Heart right ventricle (tissue), 16 donors: Measurements from ENCODE around the gene SULT1A4. TPM values are rescaled to one million over a fixed set of nuclear protein-coding genes. Genes with fewer than 3 reads are reported as not detected.
"Not testable (repeated sequence)": the region's sequence is repeated elsewhere in the genome, so short reads cannot be mapped to it uniquely, and the experiment has no call there.

Experiments
- ATAC-seq, 8 donors: fragments of 200-7000 bp; cut with Tn5 transposase; one replicate each; pipeline ENCODE4 v1.9.1; 2020; ENCODE audit warnings: mild to moderate bottlenecking in 8 of 8, moderate library complexity in 8 of 8, moderate number of reproducible peaks in 1 of 8
- DNase-seq, 2 donors: peaks; one replicate each; pipeline ENCODE4 v3.0.0-alpha.2; 2020
- H3K27ac ChIP-seq, 10 donors: fragments of 200-600 bp; sonication (generic) in 2 of 10; one replicate each; pipeline versions ENCODE4 v1.5.0 to v1.8.0; 2020 to 2022; ENCODE audit warnings: mild to moderate bottlenecking in 3 of 10
- H3K27me3 ChIP-seq, 7 donors: fragments of 200-600 bp; one replicate each; pipeline ENCODE4 v1.8.0; 2021 to 2022; ENCODE audit warnings: mild to moderate bottlenecking in 2 of 7
- H3K36me3 ChIP-seq, 9 donors: fragments of 200-600 bp; sonication (generic) in 1 of 9; one replicate each; pipeline versions ENCODE4 v1.5.0 to v1.8.0; 2020 to 2022; ENCODE audit warnings: mild to moderate bottlenecking in 2 of 9
- H3K4me1 ChIP-seq, 9 donors: fragments of 200-600 bp; sonication (generic) in 1 of 9; one replicate each; pipeline versions ENCODE4 v1.5.0 to v1.8.0; 2020 to 2022; ENCODE audit warnings: mild to moderate bottlenecking in 4 of 9
- H3K4me3 ChIP-seq, 10 donors: fragments of 200-600 bp; sonication (generic) in 2 of 10; one replicate each; pipeline versions ENCODE4 v1.5.0 to v1.8.0; 2020 to 2022; ENCODE audit warnings: mild to moderate bottlenecking in 7 of 10, moderate library complexity in 2 of 10
- H3K9me3 ChIP-seq, 11 donors: fragments of 200-600 bp in 10 of 11; sonication (generic) in 2 of 11; one replicate each; pipeline versions ENCODE4 v1.5.0 to v1.8.0; 2013 to 2022; ENCODE audit warnings: mild to moderate bottlenecking in 2 of 11, control low read depth in 1 of 11, moderate library complexity in 1 of 11
- CTCF ChIP-seq, 9 donors: fragments of 200-600 bp; sonication (generic) in 2 of 9; IDR thresholded peaks; one replicate each; pipeline versions ENCODE4 v1.5.0 to v1.8.0; 2021 to 2022; ENCODE audit warnings: antibody characterized with exemption in 9 of 9, mild to moderate bottlenecking in 5 of 9, moderate library complexity in 1 of 9
- WGBS, 2 donors: extraction: QIAGEN DNeasy Blood & Tissue Kit; methylation state at CpG; one replicate each; pipeline ENCODE4 v1.1.7; 2013; ENCODE audit warnings: inconsistent platforms in 1 of 2; 5-methylcytosine and 5-hydroxymethylcytosine counted together
- intact Hi-C, 10 donors: fragments of 100-400 bp; cut with DNase I; formaldehyde crosslinking; loops; one replicate each; pipeline versions ENCODE4 v1.11.1 to v1.14.2; 2022
- polyA plus RNA-seq, 2 donors: library from polyadenylated mRNA; stranded (reverse); fragments of 200-250 nt; gene quantifications; one replicate each; pipeline ENCODE4 v1.2.3, GENCODE V29; 2013
- total RNA-seq, 10 donors: library from RNA; stranded (reverse); fragmentation: NEBNext Ultra II Directional in 3 of 10; extraction: Animal tissue kit (Norgen Biotek cat#: 25700) in 3 of 10; gene quantifications; one replicate each; pipeline versions ENCODE4 v1.2.1 to v1.2.4, GENCODE V29; 2021 to 2023
- donor health status: Arrhythmogenic right ventricular cardiomyopathy.
- donor health status: ischemic (EF 13 %, LVEDD 7.1; RV severe dilation, severe dysfunction).
- donor health status: healthy with polysubstance abuse.
- donor health status: DM: no; HTN: yes; CAD: no.
- donor health status: DM: no; HTN: no; CAD: no.
- donor health status: ischemic (EF 25% LVEDD 6.9; RV normal size, moderate dysfunction).
- donor health status: ischemic (EF 25% LVEDD 5.7; RV mildly dilated, moderate dysfunction).
- donor health status: healthy.
- donor health status: DM: yes; HTN: yes; CAD: no.
- donor health status: Ischemic cardiomyopathy.
- donor health status: ischemic (EF 35%, LVEDD 5.7; RV mildly dilated, moderate dysfunction).
- donor health status: nonischemic (EF 11% LVEDD 7.7; RV severe dilation, severe dysfunction).
- donor health status: DM: yes; HTN: yes; CAD: no.
- donor health status: PGD.
- donor health status: ischemic (EF 29% LVEDD 5.4; RV normal size, mild dysfunction).
- donor health status: nonischemic (EF 23%, LVEDD 6.1; RV moderate dilation, normal function).

SULT1A4 gene
- total and polyA plus RNA-seq, 12 donors = 0.32 to 22.9 (median 8.7) TPM

DNA sequence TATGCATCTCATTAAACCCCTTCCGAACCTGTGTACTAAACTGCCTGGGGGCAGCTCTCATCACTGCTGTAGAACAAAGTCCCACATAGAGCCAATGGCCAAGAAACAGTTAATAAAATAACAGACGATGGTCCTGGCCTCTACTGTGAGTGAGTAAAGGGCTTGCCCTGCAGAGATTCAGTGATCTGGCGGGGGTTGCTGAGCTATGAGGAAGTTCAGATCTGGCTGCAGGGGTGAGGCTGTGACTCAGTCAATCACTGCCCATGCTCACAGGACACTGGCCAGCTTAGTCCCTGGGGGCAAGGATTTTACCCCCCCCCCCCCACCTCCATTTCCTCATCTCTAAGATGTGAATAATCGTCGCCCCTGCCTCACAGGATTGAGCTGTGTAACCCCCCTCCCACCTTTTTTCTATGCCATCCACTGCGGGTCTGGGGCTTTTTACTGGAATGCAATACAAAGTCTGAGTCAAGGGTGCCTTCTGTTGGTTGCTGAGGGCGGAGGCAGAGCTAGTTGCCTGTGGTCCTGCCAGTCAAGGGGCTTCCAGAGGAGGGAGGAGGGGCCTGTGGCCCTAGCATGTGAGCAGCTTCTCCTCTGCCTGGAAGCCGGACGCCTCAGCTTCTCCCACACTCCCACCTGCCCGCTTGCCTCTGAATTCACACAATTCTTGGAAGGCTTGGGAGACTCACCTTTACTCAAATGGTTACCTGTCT, 8.1 kb downstream of the SULT1A4 start:
- DNase-seq, intact Hi-C loops, H3K36me3 ChIP-seq, H3K4me1 ChIP-seq, H3K4me3 ChIP-seq, H3K27me3 ChIP-seq, H3K9me3 ChIP-seq, H3K27ac ChIP-seq: not testable (repeated sequence)
- peak in 2 of 8 donors; percentile 26 for ATAC-seq
- WGBS, 2 donors = no CpG with 5 or more reads among the region's 10 CpGs

- TF ChIP-seq CTCF (IDR thresholded peaks at IDR 0.05) = peak in 1 of 9 donors; percentile 10
- H3K27me3 ChIP-seq, H3K9me3 ChIP-seq, intact Hi-C loops, H3K4me1 ChIP-seq, H3K36me3 ChIP-seq: not testable (repeated sequence)
- WGBS, 2 donors = 35 to 56% methylated on average over 5 of the region's 6 CpGs
- peak; percentile 85 to 90 (median 88) for ATAC-seq
- H3K27ac ChIP-seq = peak overlapping the region in 8 of 10 donors; percentile 49 to 88 (median 76)
- peak; percentile 72 to 84 for DNase-seq
- peak overlapping the region in 5 of 10 donors; percentile 25 to 41 (median 35) for H3K4me3 ChIP-seq
Observed at GRCh38 chr16:29469660-29470059, 9.9 kb downstream of the SULT1A4 start.

DNA sequence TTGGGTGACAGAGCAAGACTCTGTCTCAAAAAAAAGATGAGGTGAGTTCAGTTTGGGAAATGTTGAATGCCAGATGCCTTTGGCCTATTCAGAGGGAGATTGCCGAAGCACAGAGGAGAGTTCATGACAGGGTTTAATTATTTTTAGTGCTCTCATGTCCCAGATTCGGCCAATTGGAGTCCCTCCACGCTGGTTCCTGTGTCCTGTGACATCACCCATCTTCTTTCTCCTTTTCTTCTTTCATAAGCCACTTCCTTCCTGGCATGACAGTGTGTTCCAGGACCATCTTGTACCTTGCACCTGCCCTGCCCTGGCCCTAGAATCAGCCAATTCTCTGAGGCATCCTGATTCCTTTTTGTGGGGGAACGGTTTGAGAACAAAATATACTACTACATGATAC, 12.4 kb downstream of the SULT1A4 start:
- H3K36me3 ChIP-seq, H3K27me3 ChIP-seq, DNase-seq, H3K27ac ChIP-seq, H3K9me3 ChIP-seq, H3K4me1 ChIP-seq, H3K4me3 ChIP-seq, intact Hi-C loops: not testable (repeated sequence)
- WGBS, 2 donors = no CpG with 5 or more reads among the region's 4 CpGs
- peak in 2 of 8 donors; percentile 6 to 16 for ATAC-seq

DNA sequence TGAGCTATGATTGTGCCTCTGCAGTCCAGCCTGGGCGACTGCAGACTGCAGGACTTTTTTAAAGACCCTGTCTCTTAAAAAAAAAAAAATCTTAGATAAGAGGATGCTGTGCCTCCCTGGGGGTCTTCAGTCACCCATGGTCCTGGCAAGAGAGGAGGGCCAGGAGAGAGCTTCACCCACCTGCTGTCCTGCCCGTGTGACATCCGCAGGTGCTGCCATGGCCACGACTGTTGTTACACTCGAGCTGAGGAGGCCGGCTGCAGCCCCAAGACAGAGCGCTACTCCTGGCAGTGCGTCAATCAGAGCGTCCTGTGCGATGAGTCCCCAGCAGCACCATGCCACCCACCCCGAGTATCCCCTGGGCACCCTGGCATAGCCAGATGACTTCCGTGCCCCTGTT, 22.6 kb downstream of the SULT1A4 start:
- H3K36me3 ChIP-seq, intact Hi-C loops, H3K9me3 ChIP-seq, H3K27me3 ChIP-seq, ATAC-seq, H3K4me3 ChIP-seq, H3K27ac ChIP-seq, H3K4me1 ChIP-seq: not testable (repeated sequence)
- peak in 1 of 2 donors; percentile 4 for DNase-seq
- 73 to 87% methylated on average over 4 to 6 of the region's 12 CpGs for WGBS, 2 donors

DNA sequence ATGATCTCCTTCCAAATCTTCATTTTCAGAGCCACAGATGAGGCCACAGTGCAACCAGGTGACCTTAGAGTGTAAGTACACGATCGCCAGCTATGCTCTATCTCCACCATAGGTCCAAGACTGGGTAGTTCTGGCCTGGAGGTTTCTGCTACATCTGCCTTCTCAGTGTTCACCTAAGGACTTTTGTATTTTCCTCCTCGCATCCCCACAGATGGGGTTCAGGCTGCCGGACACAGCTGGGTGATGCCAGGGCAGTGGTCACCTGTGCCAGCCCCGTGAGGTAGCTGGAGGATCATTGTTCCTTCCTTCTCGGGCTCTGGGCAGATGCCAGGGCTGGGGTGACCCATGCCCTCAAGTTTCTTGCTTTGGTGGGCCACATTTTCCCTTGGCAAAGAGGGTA, 46.6 kb downstream of the SULT1A4 start, which contains the start of gene NPIPB12:
TSS of gene NPIPB12 (minus strand) at position 101 of the 400 bp plus-strand sequence.
- intact Hi-C loops, H3K9me3 ChIP-seq, DNase-seq, H3K4me3 ChIP-seq, ATAC-seq, H3K27me3 ChIP-seq, H3K36me3 ChIP-seq, H3K27ac ChIP-seq, H3K4me1 ChIP-seq: not testable (repeated sequence)
- 92 to 96% methylated on average over 2 of the region's 6 CpGs for WGBS, 2 donors

Other genes with a start within 250 kb of the SULT1A4 start
- 1 to 10 TPM in 2 of 10 donors, under 1 TPM in 8; 0.08 to 3.1 (median 0.46) TPM for gene NPIPB11, start 53.2 kb upstream of the SULT1A4 start, total RNA-seq
- gene NPIPB11, start 53.2 kb upstream of the SULT1A4 start, polyA plus RNA-seq = 1 to 10 TPM in 1 of 2 donors, under 1 TPM in 1; 0.49 to 2.9 TPM
- gene BOLA2, start 5.6 kb upstream of the SULT1A4 start, total RNA-seq = 1 to 10 TPM; 2.4 to 4.5 (median 3.4) TPM
- 10 to 100 TPM; 21.6 to 35.7 TPM for gene BOLA2, start 5.6 kb upstream of the SULT1A4 start, polyA plus RNA-seq
- gene SLX1B, start 5.4 kb upstream of the SULT1A4 start, total RNA-seq = 10 to 100 TPM in 4 of 10 donors, 1 to 10 TPM in 6; 2.5 to 15.2 (median 6.9) TPM
- gene SLX1B, start 5.4 kb upstream of the SULT1A4 start, polyA plus RNA-seq = 10 to 100 TPM; 21.4 to 36.6 TPM
- 10 to 100 TPM in 9 of 10 donors, 1 to 10 TPM in 1; 9.4 to 23.6 (median 19.0) TPM for gene NPIPB12, start 46.5 kb downstream of the SULT1A4 start, total RNA-seq
- gene NPIPB12, start 46.5 kb downstream of the SULT1A4 start, polyA plus RNA-seq = 100 to 1,000 TPM in 1 of 2 donors, 10 to 100 TPM in 1; 15.3 to 107 TPM
- 10 to 100 TPM in 1 of 10 donors, 1 to 10 TPM in 7, under 1 TPM in 2; 0.35 to 12.6 (median 1.8) TPM for gene SPN, start 203.3 kb downstream of the SULT1A4 start, total RNA-seq
- gene SPN, start 203.3 kb downstream of the SULT1A4 start, polyA plus RNA-seq = under 1 TPM; 0.29 to 0.58 TPM
- 10 to 100 TPM; 16.0 to 34.1 (median 25.9) TPM for gene QPRT, start 219.3 kb downstream of the SULT1A4 start, total RNA-seq
- gene QPRT, start 219.3 kb downstream of the SULT1A4 start, polyA plus RNA-seq = 10 to 100 TPM in 1 of 2 donors, 1 to 10 TPM in 1; 3.8 to 13.8 TPM